GM10266 (cell line): Measurements from ENCODE around the gene CAMTA1.

Source experiments
- DNase-seq: peaks from one replicate; pipeline ENCODE4 v3.0.0; 2012; ENCODE audit errors: extremely low spot score
- CTCF ChIP-seq: IDR thresholded peaks from 2 replicates; pipeline ENCODE4 v1.5.1; 2012; ENCODE audit warnings: mild to moderate bottlenecking, low read depth; ENCODE audit not compliant: control insufficient read depth, insufficient read depth; ENCODE audit errors: missing control alignments

Gene CAMTA1

GRCh38 chr1:7344299-7344698, 559.0 kb downstream of the CAMTA1 start:
- DNase-seq, result no peak
- TF ChIP-seq CTCF, result no peak

- TF ChIP-seq CTCF, result no peak
- DNase-seq, result no peak
Observed at GRCh38 chr1:7345516-7345915, 560.3 kb downstream of the CAMTA1 start.

- no peak for TF ChIP-seq CTCF
- DNase-seq, result no peak
Observed at GRCh38 chr1:7346070-7346596, 560.9 kb downstream of the CAMTA1 start.

- DNase-seq, result no peak
- TF ChIP-seq CTCF, result no peak
Observed at GRCh38 chr1:7346600-7347570, 561.6 kb downstream of the CAMTA1 start.

- TF ChIP-seq CTCF, result no peak
Observed at GRCh38 chr1:7348073-7348472, 562.8 kb downstream of the CAMTA1 start.

GRCh38 chr1:7348580-7348979, 563.3 kb downstream of the CAMTA1 start:
- no peak for TF ChIP-seq CTCF
- no peak for DNase-seq

More at GRCh38 chr1:7348073-7348472, 562.8 kb downstream of the CAMTA1 start:
- DNase-seq, result no peak

GRCh38 chr1:7350804-7351203, 565.5 kb downstream of the CAMTA1 start:
- DNase-seq, result no peak
- TF ChIP-seq CTCF, result no peak
